ENCODE results near the gene MARCKSL1. TPM values are rescaled to one million over a fixed set of nuclear protein-coding genes. Genes with fewer than 3 reads are reported as not detected.

MARCKSL1 gene
- total RNA-seq, 2 donors from 2014 or later, result 484 to 543 TPM

DNA sequence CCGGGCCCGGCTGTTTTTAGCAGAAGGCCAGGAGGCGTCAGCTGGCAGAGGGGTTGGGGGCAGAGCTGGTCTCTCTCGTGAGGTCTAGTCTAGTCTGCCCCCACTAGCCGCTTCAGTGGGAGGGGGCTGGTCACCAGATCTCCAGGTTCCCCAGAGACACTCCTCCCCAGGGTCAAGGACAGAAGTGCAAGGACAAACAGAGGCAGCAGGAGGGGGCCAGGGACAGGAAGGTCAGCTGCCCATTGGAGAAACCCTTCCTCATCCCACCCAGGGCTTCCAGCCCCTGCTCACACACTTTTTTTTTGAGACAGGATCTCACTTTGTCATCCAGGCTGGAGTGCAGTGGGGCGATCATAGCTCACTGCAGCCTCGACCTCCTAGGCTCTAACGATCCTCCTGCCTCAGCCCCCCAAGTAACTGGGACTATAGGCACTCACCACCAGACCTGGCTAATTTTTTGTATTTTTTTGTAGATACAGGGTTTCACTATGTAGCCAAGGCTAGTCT is 16.3 kb upstream of the MARCKSL1 start:
- no peak for TF ChIP-seq CTCF (conservative IDR thresholded peaks at IDR 0.05)
- Mint-ChIP-seq H3K27me3 (ENCODE audit: insufficient read depth) (peaks cover 27% of the 10 kb centered on the region), H3K36me3 (ENCODE audit: low read depth) (no peaks in the 10 kb centered on the region), H3K9me3 (peaks cover 13% of the 10 kb centered on the region), H3K4me3 (peak overlapping the region; percentile 74), H3K4me1 (peaks cover 20% of the 10 kb centered on the region), H3K27ac (no peak overlapping the region)
- H3K27ac ChIP-seq (ENCODE audit: low read depth, low read length), result peak overlapping the region; percentile 85
- H3K4me1 ChIP-seq (ENCODE audit: control insufficient read depth, insufficient read depth, low read length), result peaks cover 13% of the 10 kb centered on the region
- H3K4me3 ChIP-seq (ENCODE audit: low read length), result peak overlapping the region; percentile 79
- peaks cover 5% of the 10 kb centered on the region for H3K9me3 ChIP-seq (ENCODE audit: control insufficient read depth, low read length)
- DNase-seq, result no peak
- peak overlapping the region; percentile 72 for H3K9ac ChIP-seq (ENCODE audit: extremely low read depth, low read length, poor library complexity, severe bottlenecking)
- 76 to 85% methylated on average over 4 to 8 of the region's 8 CpGs for WGBS, 2 experiments (ENCODE audit: insufficient coverage in 1 of 2, insufficient read length in 1 of 2)
- H3K27me3 ChIP-seq (ENCODE audit: control insufficient read depth, insufficient read depth, low read length, poor library complexity, severe bottlenecking), result no peaks in the 10 kb centered on the region
- H3K36me3 ChIP-seq (ENCODE audit: control insufficient read depth, insufficient read depth, low read length), result no peaks in the 10 kb centered on the region

DNA sequence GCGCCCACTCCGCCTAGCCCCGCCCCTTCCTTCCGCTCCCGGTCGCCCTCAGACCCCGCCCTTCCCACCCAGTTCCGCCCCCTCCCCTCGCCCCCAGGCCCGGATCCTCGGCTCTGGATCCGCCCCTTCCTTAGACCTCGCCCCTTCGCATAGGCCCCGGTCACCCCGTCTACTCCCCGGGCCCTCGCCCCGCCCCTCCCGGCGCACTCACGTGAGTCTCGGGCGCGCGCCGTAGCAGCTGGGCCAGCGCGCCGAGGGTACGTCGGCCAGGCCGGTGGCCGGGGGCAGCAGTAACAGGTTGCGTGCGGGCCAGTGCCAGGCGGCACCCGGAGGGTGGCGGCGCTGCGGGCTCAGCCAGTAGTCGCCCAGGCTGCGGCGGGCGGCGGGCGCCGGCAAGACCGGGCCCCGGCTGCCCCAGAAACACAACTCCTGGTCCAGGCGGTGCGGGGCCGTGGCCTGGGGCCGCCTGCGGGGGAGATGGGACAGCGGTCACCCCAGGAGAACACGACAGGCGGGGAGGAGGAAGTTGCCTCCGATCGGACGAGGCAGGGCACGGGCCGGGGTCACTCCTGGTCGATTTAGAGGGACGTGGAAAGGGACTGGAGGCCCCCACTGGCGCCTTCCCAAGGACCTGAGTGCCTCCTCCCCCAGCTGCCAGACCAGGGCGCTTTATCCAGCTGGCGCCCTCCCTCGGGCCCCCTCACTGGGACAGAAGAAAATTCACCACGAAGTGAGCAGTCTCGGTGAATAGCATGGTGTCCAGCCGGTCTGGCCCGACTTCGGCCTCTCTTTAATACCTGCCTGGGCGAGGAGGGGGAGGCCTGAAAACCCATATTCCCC is 15.6 kb upstream of the MARCKSL1 start:
- peak overlapping the region; percentile 74 for H3K4me3 Mint-ChIP-seq
- H3K27ac Mint-ChIP-seq, result peak overlapping the region; percentile 91
- Histone ChIP-seq H3K4me1 (ENCODE audit: control insufficient read depth, insufficient read depth, low read length) (peaks cover 13% of the 10 kb centered on the region), H3K9ac (ENCODE audit: extremely low read depth, low read length, poor library complexity, severe bottlenecking) (peak overlapping the region; percentile 72), H3K27ac (ENCODE audit: low read depth, low read length) (peak overlapping the region; percentile 85), H3K36me3 (ENCODE audit: control insufficient read depth, insufficient read depth, low read length) (no peaks in the 10 kb centered on the region), H3K9me3 (ENCODE audit: control insufficient read depth, low read length) (peaks cover 5% of the 10 kb centered on the region), H3K27me3 (ENCODE audit: control insufficient read depth, insufficient read depth, low read length, poor library complexity, severe bottlenecking) (no peaks in the 10 kb centered on the region), H3K4me3 (ENCODE audit: low read length) (peak overlapping the region; percentile 80)
- TF ChIP-seq CTCF (conservative IDR thresholded peaks at IDR 0.05), result no peak
- H3K4me1 Mint-ChIP-seq, result peaks cover 20% of the 10 kb centered on the region
- peaks cover 29% of the 10 kb centered on the region for H3K27me3 Mint-ChIP-seq (ENCODE audit: insufficient read depth)
- DNase-seq, result peak; percentile 98
- 4 to 16% methylated on average over 19 to 74 of the region's 75 CpGs for WGBS, 2 experiments (ENCODE audit: insufficient coverage in 1 of 2, insufficient read length in 1 of 2)
- H3K9me3 Mint-ChIP-seq, result peaks cover 13% of the 10 kb centered on the region
- H3K36me3 Mint-ChIP-seq (ENCODE audit: low read depth), result no peaks in the 10 kb centered on the region

DNA sequence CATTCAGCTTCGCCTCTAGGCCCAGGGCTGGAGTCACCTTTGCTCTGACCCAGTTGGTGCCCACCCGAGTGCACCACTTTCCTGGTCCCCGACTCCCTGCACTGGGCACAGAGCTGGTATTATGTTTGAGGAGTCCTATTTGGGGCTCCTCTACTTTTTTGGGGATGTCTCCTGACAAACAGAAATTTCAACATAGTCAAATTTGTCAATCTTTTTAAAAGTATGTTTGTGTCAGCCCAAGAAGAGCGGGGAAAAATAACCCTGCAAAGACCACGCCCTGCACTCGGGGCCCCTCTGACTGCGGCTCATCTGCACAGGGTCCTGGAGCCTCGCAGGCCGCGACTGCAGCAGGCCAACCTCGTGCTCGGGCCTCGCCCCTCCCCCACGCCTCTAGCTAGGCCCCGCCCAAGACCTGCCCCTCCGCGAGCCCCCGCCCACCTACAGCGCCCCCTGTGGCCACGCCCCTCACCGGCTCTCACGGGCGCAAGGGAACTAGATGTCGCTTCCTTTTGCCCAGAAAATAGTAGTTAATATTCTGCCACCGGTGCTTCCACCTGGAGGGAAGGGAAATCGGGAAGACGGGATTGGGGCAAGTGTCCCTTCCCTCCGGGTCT is 14.9 kb upstream of the MARCKSL1 start:
- Histone ChIP-seq H3K27me3 (ENCODE audit: control insufficient read depth, insufficient read depth, low read length, poor library complexity, severe bottlenecking) (no peaks in the 10 kb centered on the region), H3K4me1 (ENCODE audit: control insufficient read depth, insufficient read depth, low read length) (peaks cover 13% of the 10 kb centered on the region), H3K36me3 (ENCODE audit: control insufficient read depth, insufficient read depth, low read length) (no peaks in the 10 kb centered on the region), H3K9ac (ENCODE audit: extremely low read depth, low read length, poor library complexity, severe bottlenecking) (no peak overlapping the region), H3K4me3 (ENCODE audit: low read length) (peak overlapping the region; percentile 80), H3K9me3 (ENCODE audit: control insufficient read depth, low read length) (peaks cover 5% of the 10 kb centered on the region), H3K27ac (ENCODE audit: low read depth, low read length) (no peak overlapping the region)
- peak; percentile 92 for DNase-seq
- Mint-ChIP-seq H3K27me3 (ENCODE audit: insufficient read depth) (peaks cover 35% of the 10 kb centered on the region), H3K36me3 (ENCODE audit: low read depth) (no peaks in the 10 kb centered on the region), H3K9me3 (peaks cover 13% of the 10 kb centered on the region), H3K4me3 (peak overlapping the region; percentile 74), H3K27ac (peak overlapping the region; percentile 91), H3K4me1 (peaks cover 20% of the 10 kb centered on the region)
- TF ChIP-seq CTCF (conservative IDR thresholded peaks at IDR 0.05), result peak; percentile 76
- 21 to 40% methylated on average over 7 to 28 of the region's 28 CpGs for WGBS, 2 experiments (ENCODE audit: insufficient coverage in 1 of 2, insufficient read length in 1 of 2)

All from endodermal cell (in vitro differentiated cells).